Measurements from ENCODE around the gene SLC6A9. TPM values are rescaled to one million over a fixed set of nuclear protein-coding genes. Genes with fewer than 3 reads are reported as not detected.

SLC6A9 gene
- total RNA-seq, 2 donors from 2014 or later, result 21.7 to 26.1 TPM

- Histone ChIP-seq H3K9me3 (no peaks in the 10 kb centered on the region), H3K9ac (ENCODE audit: low read depth in 2 of 2, low read length in 2 of 2) (no peak overlapping the region), H3K4me1 (peaks cover 31% of the 10 kb centered on the region), H3K36me3 (no peaks in the 10 kb centered on the region), H3K27ac (no peak overlapping the region), H3K4me3 (no peak overlapping the region), H3K27me3 (no peaks in the 10 kb centered on the region)
- intact Hi-C loops (cut with DNase I), result no loop called here
- no peak for TF ChIP-seq CTCF (IDR thresholded peaks at IDR 0.05)
- no peak for DNase-seq
Observed at GRCh38 chr1:43977376-43978263, 53.6 kb downstream of the SLC6A9 start.

GRCh38 chr1:43976890-43977289, 54.4 kb downstream of the SLC6A9 start:
- intact Hi-C loops (cut with DNase I), result no loop called here
- Histone ChIP-seq H3K27me3 (no peaks in the 10 kb centered on the region), H3K4me3 (no peak overlapping the region), H3K27ac (no peak overlapping the region), H3K9ac (ENCODE audit: low read depth in 2 of 2, low read length in 2 of 2) (peak overlapping the region in 1 of 2 donors; percentile 6), H3K9me3 (no peaks in the 10 kb centered on the region), H3K4me1 (peaks cover 31% of the 10 kb centered on the region), H3K36me3 (no peaks in the 10 kb centered on the region)
- no peak for TF ChIP-seq CTCF (IDR thresholded peaks at IDR 0.05)
- no peak for DNase-seq

- Histone ChIP-seq H3K4me3 (peak overlapping the region; percentile 82), H3K27ac (peak overlapping the region; percentile 78), H3K27me3 (no peaks in the 10 kb centered on the region), H3K36me3 (no peaks in the 10 kb centered on the region), H3K9ac (ENCODE audit: low read depth in 2 of 2, low read length in 2 of 2) (peak overlapping the region; percentile 91 to 97), H3K9me3 (no peaks in the 10 kb centered on the region), H3K4me1 (peaks cover 27% of the 10 kb centered on the region)
- TF ChIP-seq CTCF (IDR thresholded peaks at IDR 0.05), result no peak
- no peak for DNase-seq
- intact Hi-C loops (cut with DNase I), result no loop called here
Observed at GRCh38 chr1:43976045-43976444, 55.2 kb downstream of the SLC6A9 start.

- H3K9me3 ChIP-seq, result no peaks in the 10 kb centered on the region
- intact Hi-C loops (cut with DNase I), result no loop called here
- peaks cover 29% of the 10 kb centered on the region for H3K4me1 ChIP-seq
- H3K27ac ChIP-seq, result peak overlapping the region; percentile 78
- DNase-seq, result peak; percentile 84
- no peaks in the 10 kb centered on the region for H3K36me3 ChIP-seq
- peak overlapping the region; percentile 82 for H3K4me3 ChIP-seq
- no peak for TF ChIP-seq CTCF (IDR thresholded peaks at IDR 0.05)
- no peaks in the 10 kb centered on the region for H3K27me3 ChIP-seq
- peak overlapping the region; percentile 91 to 97 for H3K9ac ChIP-seq (ENCODE audit: low read depth in 2 of 2, low read length in 2 of 2)
Observed at GRCh38 chr1:43975249-43975961, 55.9 kb downstream of the SLC6A9 start.

GRCh38 chr1:43974443-43975248, 56.6 kb downstream of the SLC6A9 start, which contains the start of gene ATP6V0B:
TSS of gene ATP6V0B (plus strand) at chr1:43974960. CDS start at chr1:43975041, 81 bp downstream.
- H3K36me3 ChIP-seq, result no peaks in the 10 kb centered on the region
- peak within 1 kb of the TSS; percentile 82 for H3K4me3 ChIP-seq
- H3K9ac ChIP-seq (ENCODE audit: low read depth in 2 of 2, low read length in 2 of 2), result peak within 1 kb of the TSS; percentile 91 to 97
- peaks cover 23% of the 10 kb centered on the region for H3K4me1 ChIP-seq
- peak within 1 kb of the TSS; percentile 78 for H3K27ac ChIP-seq
- peak; percentile 98 for DNase-seq
- no peaks in the 10 kb centered on the region for H3K27me3 ChIP-seq
- no peaks in the 10 kb centered on the region for H3K9me3 ChIP-seq
- intact Hi-C loops (cut with DNase I), result no loop called here
- TF ChIP-seq CTCF (IDR thresholded peaks at IDR 0.05), result no peak
